Panc1 (cell line): ENCODE measurements around the gene MAN1A1. TPM values are rescaled to one million over a fixed set of nuclear protein-coding genes. Genes with fewer than 3 reads are reported as not detected.

Experiments used
- ATAC-seq: fragments of 200-7000 bp; cut with Tn5 transposase; 2 replicates; pipeline ENCODE4 v1.9.1; 2020; ENCODE audit warnings: mild to moderate bottlenecking, moderate library complexity
- BruUV-seq: library from RNA; stranded (reverse); fragments of 400-500 nt; replicated peaks from 2 replicates; lab custom pipeline; 2021; lab: Mats Ljungman, UMichigan
- CTCF ChIA-PET: fragments of 300-600 bp; sonication (Branson Sonifier 250); formaldehyde crosslinking; loops from one replicate; lab custom pipeline; 2022; ENCODE audit warnings: antibody characterized with exemption; lab: Charles Lee
- POLR2A ChIA-PET: fragments of 300-600 bp; sonication (Branson Sonifier 250); formaldehyde crosslinking; loops from one replicate; lab custom pipeline; 2022; ENCODE audit warnings: antibody characterized with exemption; lab: Charles Lee
- DNase-seq: peaks from one replicate; pipeline ENCODE4 v3.0.0-alpha.2; 2010; ENCODE audit warnings: low read depth, low spot score
- H3K27ac ChIP-seq: 2 replicates; pipeline ENCODE4 v1.5.1; 2011; ENCODE audit warnings: mild to moderate bottlenecking, low read length, inconsistent platforms
- H3K27me3 ChIP-seq: fragments of 200-500 bp; sonication (Bioruptor generic); 2 replicates; pipeline ENCODE4 v1.6.0; 2014; ENCODE audit warnings: low read length, inconsistent platforms; ENCODE audit not compliant: control insufficient read depth, insufficient read depth
- H3K36me3 ChIP-seq: fragments of 200-500 bp; sonication (Bioruptor generic); 2 replicates; pipeline ENCODE4 v1.5.1; 2014; ENCODE audit warnings: inconsistent platforms, mild to moderate bottlenecking, low read length, moderate library complexity; ENCODE audit not compliant: control insufficient read depth, insufficient read depth
- H3K4me1 ChIP-seq: 2 replicates; pipeline ENCODE4 v1.5.1; 2011; ENCODE audit warnings: inconsistent platforms, mild to moderate bottlenecking, low read length, moderate library complexity; ENCODE audit not compliant: control insufficient read depth, insufficient read depth
- H3K4me3 ChIP-seq, 2 experiments: 2 replicates each; pipeline ENCODE4 v1.5.1; 2011 to 2012; ENCODE audit warnings: low read depth in 2 of 2, low read length in 2 of 2, mild to moderate bottlenecking in 2 of 2, inconsistent platforms in 1 of 2, moderate library complexity in 1 of 2
- H3K9me3 ChIP-seq: fragments of 200-500 bp; sonication (Bioruptor generic); 2 replicates; pipeline ENCODE4 v1.5.1; 2014; ENCODE audit warnings: low read depth, mild to moderate bottlenecking, inconsistent platforms, low read length, moderate library complexity; ENCODE audit not compliant: control insufficient read depth, insufficient read depth
- CTCF ChIP-seq: fragments of 450-650 bp; IDR thresholded peaks from 2 replicates; pipeline ENCODE4 v1.5.1; 2017; ENCODE audit warnings: mild to moderate bottlenecking
- POLR2AphosphoS5 ChIP-seq: IDR thresholded peaks from 2 replicates; pipeline ENCODE4 v1.6.1; 2012; ENCODE audit warnings: mild to moderate bottlenecking, low read depth, low read length, moderate library complexity
- REST ChIP-seq, 2 experiments: IDR thresholded peaks; 2 replicates each; pipeline ENCODE4 v1.6.1; 2011 to 2012; ENCODE audit warnings: low read depth in 2 of 2, control low read depth in 1 of 2, low read length in 1 of 2, mild to moderate bottlenecking in 1 of 2, moderate library complexity in 1 of 2; ENCODE audit not compliant: insufficient read depth in 1 of 2
- SIN3A ChIP-seq: IDR thresholded peaks from 2 replicates; pipeline ENCODE4 v1.6.1; 2012; ENCODE audit warnings: low read depth, mild to moderate bottlenecking, low read length, moderate library complexity, borderline replicate concordance; ENCODE audit not compliant: insufficient read depth
- TCF7L2 ChIP-seq: IDR thresholded peaks from 2 replicates; pipeline ENCODE4 v1.6.1; 2011; ENCODE audit warnings: mild to moderate bottlenecking, low read depth, low read length, inconsistent platforms
- in situ Hi-C: cut with HindIII; loops from 2 replicates; pipeline ENCODE4 v1.10.0; 2016; ENCODE audit warnings: low sequenced_read_pairs, low pct_unique_long_range_greater_than_20kb
- intact Hi-C: fragments of 100-400 bp; cut with micrococcal nuclease; formaldehyde crosslinking; loops from one replicate; pipeline ENCODE4 v1.10.0; 2022; ENCODE audit not compliant: unreplicated experiment
- total RNA-seq: library from RNA; stranded (reverse); gene quantifications from one replicate; pipeline ENCODE4 v1.2.1, GENCODE V29; 2021; ENCODE audit not compliant: unreplicated experiment

Gene MAN1A1
- total RNA-seq, 1 experiment from 2014 or later, result 3.2 TPM

- no TSS peak for BruUV-seq
- no peaks in the 10 kb centered on the region for H3K9me3 ChIP-seq
- H3K4me1 ChIP-seq, result peaks cover 3% of the 10 kb centered on the region; the same call in 1 of the 2 replicates
- peaks cover 4% of the 10 kb centered on the region; the same call in 1 of the 2 replicates for H3K36me3 ChIP-seq
- no peak overlapping the region for H3K4me3 ChIP-seq
- intact Hi-C loops, result no loop called here
- peaks cover 27% of the 10 kb centered on the region for H3K27me3 ChIP-seq
- in situ Hi-C loops, result no loop called here
- TF ChIP-seq REST (IDR thresholded peaks at IDR 0.05; ENCODE audit: insufficient read depth in 1 of 2, low read depth in 2 of 2, low read length in 1 of 2) (no peak), POLR2AphosphoS5 (no peak), CTCF (no peak), SIN3A (no peak), TCF7L2 (no peak)
- no peak for DNase-seq
- ChIA-PET CTCF (no interaction called here), POLR2A (no interaction called here)
- H3K27ac ChIP-seq, result no peak overlapping the region
- ATAC-seq, result no peak
Observed at GRCh38 chr6:119344306-119344705, 5.3 kb downstream of the MAN1A1 start.

- CTCF ChIA-PET, result interaction anchor here (0.7 kb wide), 1 partner anchor 188 kb away, joined by 4 read pairs; no protein-coding TSS in a partner anchor
- in situ Hi-C loops, result no loop called here
Observed at GRCh38 chr6:119343573-119344146, 5.9 kb downstream of the MAN1A1 start.

More at GRCh38 chr6:119343573-119344146, 5.9 kb downstream of the MAN1A1 start:
- Histone ChIP-seq H3K27me3 (peaks cover 27% of the 10 kb centered on the region), H3K4me1 (peaks cover 3% of the 10 kb centered on the region; the same call in 1 of the 2 replicates), H3K4me3 (no peak overlapping the region), H3K36me3 (peaks cover 4% of the 10 kb centered on the region; the same call in 1 of the 2 replicates), H3K27ac (no peak overlapping the region), H3K9me3 (no peaks in the 10 kb centered on the region)
- POLR2A ChIA-PET, result no interaction called here
- BruUV-seq, result no TSS peak
- intact Hi-C loops, result no loop called here
- ATAC-seq (no peak), DNase-seq (no peak)
- TF ChIP-seq TCF7L2 (no peak), POLR2AphosphoS5 (no peak), SIN3A (no peak), REST (IDR thresholded peaks at IDR 0.05; ENCODE audit: insufficient read depth in 1 of 2, low read depth in 2 of 2, low read length in 1 of 2) (no peak)
